ENCODE measurements around the gene GAS2L1.
A peak's percentile ranks its signal among the peaks of the same experiment; 100 is the strongest.

GAS2L1 gene

GRCh38 chr22:29275819-29276565 lies 30.5 kb upstream of the GAS2L1 start:
- DNase-seq (ENCODE audit: low spot score) = no peak

GRCh38 chr22:29277927-29278326 lies 28.5 kb upstream of the GAS2L1 start:
- DNase-seq (ENCODE audit: low spot score) = no peak

GRCh38 chr22:29284196-29284595 lies 22.3 kb upstream of the GAS2L1 start:
- DNase-seq (ENCODE audit: low spot score) = no peak

DNA sequence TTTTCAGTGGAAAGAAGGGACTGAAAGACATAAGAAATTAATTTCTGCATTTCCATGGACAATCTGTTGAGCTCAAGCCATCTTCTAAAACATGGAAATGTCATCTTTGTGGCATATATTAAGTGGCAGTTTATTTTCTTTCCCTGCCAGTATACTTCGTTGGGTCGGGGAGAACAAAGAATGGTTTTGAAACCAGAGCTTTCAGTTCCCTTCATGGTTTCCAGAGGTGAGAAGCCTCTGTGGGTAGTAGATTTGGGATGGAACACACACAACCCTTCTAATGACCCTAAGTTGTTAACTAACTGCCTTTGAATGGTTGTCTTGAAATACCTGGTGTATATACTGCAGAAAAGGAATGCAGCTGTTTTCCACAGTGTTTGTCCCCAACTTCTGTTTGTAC lies 17.6 kb upstream of the GAS2L1 start:
- no peak for DNase-seq (ENCODE audit: low spot score)

- DNase-seq (ENCODE audit: low spot score) = no peak
These were observed 16.4 kb upstream of the GAS2L1 start for GRCh38 chr22:29290061-29290460.

GRCh38 chr22:29291215-29291614 lies 15.2 kb upstream of the GAS2L1 start:
- DNase-seq (ENCODE audit: low spot score) = peak; percentile 62

- no peak for DNase-seq (ENCODE audit: low spot score)
These were observed 14.1 kb upstream of the GAS2L1 start for GRCh38 chr22:29292379-29292778.

DNA sequence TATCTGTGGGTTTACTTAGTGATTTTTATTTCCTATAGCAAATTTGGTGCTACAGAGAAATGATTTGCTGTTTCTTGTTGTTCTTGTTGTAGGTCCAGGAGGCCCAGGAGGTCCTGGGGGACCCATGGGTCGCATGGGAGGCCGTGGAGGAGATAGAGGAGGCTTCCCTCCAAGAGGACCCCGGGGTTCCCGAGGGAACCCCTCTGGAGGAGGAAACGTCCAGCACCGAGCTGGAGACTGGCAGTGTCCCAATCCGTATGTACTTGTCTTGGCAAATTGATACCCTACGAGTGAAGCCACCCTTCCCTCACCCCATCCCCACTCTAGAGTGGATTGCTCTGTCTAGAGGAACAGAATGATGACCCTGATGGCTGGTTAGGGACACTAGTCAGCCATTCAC lies 7.8 kb upstream of the GAS2L1 start:
- no peak for DNase-seq (ENCODE audit: low spot score)

DNA sequence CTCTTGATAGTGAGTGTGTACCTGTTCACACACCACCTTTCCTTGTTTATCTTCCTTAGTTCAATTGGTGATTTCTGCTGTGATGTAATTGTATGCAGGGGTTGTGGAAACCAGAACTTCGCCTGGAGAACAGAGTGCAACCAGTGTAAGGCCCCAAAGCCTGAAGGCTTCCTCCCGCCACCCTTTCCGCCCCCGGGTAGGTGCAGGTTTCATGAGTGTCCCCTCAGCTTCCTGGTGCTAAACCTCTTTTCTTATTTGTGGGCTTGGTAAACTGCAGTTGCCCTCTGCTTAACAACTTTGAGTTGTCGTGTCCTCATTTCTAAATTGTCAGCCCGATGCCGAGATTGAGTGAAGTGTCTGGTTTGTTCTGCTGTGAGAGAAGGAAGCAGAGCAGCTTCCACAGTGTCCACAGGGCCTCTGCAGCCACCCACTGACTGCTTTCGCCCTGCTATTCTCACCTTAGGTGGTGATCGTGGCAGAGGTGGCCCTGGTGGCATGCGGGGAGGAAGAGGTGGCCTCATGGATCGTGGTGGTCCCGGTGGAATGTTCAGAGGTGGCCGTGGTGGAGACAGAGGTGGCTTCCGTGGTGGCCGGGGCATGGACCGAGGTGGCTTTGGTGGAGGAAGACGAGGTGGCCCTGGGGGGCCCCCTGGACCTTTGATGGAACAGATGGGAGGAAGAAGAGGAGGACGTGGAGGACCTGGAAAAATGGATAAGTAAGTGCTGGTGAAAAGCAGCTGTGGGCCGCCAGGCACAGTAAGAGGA lies 7.1 kb upstream of the GAS2L1 start:
- DNase-seq (ENCODE audit: low spot score) = no peak

- no peak for DNase-seq (ENCODE audit: low spot score)
These were observed 6.0 kb upstream of the GAS2L1 start for GRCh38 chr22:29300467-29300806.

DNA sequence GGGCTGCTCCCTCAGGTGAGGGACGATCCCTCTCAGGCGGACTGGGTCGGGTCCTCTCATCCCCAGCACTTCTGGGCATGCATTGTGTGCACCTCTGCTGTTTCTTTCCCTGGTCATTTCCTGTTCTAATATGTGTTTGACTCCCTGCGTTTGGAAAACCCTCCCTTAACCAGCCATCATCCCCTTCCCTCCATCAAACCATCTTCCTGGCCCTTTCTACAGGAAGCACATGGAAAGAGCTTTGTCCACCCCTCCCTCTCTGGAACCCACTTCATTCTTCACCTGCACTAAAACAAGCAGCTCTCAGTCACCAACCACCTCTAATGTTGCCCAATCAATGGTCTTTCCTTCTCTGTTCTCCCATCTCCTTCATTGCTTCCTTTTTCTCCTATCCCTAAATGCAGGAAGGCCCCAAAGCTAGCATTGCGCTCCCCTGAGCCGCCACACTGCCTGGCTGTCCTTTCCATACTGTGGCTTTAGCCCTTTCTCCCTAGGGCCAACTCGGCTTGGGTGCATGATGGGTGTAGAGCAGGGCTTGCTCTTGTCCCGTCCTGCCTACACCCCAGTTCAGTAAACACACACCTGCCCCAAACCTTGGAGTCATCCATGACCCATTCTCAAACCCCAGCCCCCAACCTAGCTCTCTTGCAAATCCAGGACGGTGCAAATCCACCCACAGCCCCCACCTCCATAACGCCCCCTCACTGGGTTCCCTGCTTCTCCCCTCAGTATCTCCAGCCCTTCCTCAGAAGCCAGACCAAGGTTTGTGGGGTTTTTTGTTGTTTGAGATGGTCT lies 5.4 kb upstream of the GAS2L1 start:
- no peak for DNase-seq (ENCODE audit: low spot score)

DNA sequence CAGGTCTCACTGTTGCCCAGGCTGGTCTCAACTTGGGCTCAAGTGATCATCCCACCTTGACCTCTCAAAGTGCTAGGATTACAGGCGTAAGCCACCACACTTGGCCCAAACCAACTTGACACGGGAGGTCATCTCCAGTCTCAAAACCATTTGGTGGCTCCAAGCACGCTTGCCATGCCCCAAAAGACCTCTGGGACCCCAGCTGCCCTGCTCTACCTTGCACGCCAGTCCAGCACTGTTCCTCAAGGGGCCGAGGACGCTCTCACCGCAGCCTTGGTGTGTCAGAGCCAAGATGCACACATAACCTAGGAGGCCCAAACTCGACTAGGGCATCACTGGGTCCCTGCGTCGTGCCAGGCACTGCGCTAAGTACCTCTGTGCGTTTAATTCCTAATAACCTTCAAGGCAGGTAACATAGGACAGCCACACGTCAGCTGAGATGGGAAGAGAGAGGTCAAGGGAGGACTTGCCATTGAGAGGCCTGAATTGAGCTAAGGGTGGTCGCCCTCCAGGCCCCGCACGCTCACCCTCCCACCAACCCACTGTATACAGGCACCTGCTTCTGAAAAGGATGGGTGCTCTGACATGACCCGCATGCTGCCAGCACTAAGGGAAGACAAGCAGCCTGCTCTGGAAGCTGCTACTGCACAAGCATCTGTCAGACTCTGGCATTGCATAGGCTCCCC lies 4.6 kb upstream of the GAS2L1 start:
- no peak for DNase-seq (ENCODE audit: low spot score)

DNA sequence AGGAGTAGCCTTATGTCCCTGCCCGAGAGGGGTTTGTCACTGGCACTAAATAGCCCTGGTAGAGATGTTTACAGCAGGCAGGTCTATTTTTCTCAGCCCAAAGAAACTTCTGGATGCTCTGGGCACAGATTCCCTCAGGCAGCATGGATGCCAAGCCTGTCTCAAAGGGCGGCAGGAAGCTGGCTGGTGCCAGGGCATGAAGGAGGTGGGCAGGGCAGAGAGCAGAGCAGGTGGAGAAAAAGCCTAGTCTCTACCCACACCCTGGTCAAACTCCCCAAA lies 4.1 kb upstream of the GAS2L1 start:
- peak; percentile 46 for DNase-seq (ENCODE audit: low spot score)

DNA sequence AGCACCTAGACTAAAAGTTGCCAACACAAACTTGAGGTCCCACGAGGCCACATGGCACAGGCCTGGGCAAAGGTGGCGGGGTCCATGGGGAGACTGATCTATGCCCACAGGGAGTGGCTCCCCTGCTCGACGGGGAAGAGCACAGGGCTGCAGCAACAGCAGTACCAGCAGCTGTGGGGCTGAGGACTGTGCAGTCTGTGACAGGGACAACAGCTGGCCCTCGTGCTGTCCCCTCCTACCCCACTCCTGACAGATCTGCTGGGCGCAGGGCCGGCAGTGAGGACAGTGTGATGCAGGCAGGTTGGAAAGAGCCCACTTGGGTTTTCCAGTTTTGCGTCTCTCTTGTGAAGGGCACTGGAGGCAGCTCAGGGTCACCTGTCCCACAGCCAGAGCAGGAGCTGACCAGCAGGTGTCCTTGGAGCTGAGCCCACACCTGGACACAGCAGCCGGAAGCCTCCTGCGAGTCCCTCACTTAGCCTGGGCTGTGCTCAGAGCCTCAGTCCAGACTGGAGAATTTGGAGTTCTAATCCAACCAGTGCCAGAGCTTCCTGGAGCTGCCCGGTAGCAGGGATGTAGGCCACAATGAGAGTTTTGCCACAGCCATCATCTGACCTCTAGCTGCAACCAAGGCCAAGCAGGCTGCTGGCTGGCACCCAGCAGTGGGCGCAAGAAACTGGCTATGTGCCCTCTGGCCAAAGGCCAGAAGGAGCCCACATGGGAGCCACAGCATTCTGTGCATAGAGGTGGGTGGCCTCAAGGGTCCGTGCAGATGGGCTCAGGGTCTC lies 3.6 kb upstream of the GAS2L1 start:
- DNase-seq (ENCODE audit: low spot score) = no peak

DNA sequence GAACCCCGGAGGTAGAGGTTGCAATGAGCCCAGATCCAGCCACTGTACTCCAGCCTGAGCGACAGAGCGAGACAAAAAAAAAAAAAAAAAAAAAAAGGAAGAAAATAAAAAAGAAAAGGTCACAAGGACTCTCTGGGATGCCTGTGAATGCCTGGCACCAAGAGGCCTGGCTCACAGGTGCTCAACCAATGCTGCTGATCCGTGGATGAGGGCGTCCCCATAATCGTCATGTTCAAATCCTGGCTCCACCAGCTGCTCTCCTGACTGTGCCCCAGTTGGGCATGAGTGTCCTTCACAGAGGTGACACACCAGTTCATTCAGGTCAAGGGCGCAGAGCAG lies 645 bp upstream of the GAS2L1 start:
- DNase-seq (ENCODE audit: low spot score) = no peak

GRCh38 chr22:29306835-29307595 lies 565 bp downstream of the GAS2L1 start:
- peak; percentile 59 for DNase-seq (ENCODE audit: low spot score)

DNA sequence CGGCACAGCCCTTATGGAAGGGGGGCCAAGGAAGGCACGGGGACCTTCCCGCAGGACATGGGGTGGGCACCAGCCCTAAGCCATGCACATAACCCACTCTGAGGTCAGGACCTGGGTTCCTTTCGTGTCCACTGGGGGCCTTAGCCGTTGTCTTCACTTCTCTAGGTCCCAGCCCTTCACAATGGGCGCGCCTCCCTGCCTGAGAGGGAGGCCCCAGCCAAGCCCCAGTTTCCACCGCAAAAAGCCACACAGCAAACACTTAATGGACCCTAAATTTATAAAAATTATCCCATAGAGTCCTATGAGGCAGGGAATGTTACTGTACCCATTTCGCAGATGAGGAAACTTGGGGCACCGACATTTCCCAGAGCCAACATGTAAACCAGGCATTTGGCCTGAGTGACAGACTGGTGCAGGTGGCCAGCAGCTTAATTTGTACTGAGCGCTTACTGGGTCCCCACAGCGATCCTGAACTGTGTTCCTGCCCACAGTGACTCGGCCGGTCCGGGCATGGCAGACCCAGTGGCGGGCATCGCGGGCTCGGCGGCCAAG lies 1.2 kb downstream of the GAS2L1 start:
- no peak for DNase-seq (ENCODE audit: low spot score)

DNA sequence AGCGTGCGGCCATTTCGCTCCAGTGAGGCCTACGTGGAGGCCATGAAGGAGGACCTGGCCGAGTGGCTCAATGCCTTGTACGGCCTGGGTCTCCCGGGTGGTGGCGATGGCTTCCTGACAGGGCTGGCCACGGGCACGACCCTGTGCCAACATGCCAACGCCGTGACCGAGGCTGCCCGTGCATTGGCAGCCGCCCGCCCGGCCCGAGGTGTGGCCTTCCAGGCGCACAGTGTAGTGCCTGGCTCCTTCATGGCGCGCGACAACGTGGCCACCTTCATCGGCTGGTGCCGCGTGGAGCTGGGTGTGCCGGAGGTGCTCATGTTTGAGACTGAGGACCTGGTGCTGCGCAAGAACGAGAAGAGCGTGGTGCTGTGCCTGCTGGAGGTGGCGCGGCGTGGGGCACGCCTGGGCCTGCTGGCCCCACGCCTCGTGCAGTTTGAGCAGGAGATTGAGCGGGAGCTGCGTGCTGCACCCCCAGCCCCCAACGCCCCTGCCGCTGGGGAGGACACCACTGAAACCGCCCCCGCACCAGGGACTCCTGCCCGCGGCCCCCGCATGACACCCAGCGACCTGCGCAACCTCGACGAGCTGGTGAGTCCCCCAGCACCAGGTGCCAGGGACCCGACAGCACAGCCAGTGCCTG lies 1.8 kb downstream of the GAS2L1 start:
- no peak for DNase-seq (ENCODE audit: low spot score)

DNA sequence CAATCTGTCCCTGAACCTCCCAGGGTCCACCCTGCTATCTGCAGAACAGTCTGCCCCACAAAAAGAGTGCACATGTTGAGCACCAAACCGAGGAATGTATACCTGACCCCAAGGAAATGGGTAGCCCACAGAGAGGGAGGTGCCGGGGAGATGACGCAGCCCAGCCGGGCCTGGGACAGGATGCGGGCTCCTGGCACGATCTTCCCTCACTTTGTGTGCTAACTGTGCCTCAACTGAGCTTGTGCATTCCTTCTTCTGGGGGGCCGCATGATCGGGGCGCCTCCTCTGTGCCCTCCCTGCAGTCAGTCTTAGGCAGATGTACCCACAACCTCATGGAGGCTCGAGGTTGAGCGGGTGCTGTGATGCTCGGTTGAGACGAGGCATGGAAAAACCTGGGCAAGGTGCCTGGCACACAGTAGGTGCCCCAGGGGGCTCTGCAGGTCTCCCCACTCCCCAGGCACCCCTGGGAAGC lies 2.4 kb downstream of the GAS2L1 start:
- no peak for DNase-seq (ENCODE audit: low spot score)

All from globus pallidus (tissue), 1 donor.